ENCODE measurements around the gene FXYD1.
"Not testable (repeated sequence)": the region's sequence is repeated elsewhere in the genome, so short reads cannot be mapped to it uniquely, and the experiment has no call there.

FXYD1 gene

DNA sequence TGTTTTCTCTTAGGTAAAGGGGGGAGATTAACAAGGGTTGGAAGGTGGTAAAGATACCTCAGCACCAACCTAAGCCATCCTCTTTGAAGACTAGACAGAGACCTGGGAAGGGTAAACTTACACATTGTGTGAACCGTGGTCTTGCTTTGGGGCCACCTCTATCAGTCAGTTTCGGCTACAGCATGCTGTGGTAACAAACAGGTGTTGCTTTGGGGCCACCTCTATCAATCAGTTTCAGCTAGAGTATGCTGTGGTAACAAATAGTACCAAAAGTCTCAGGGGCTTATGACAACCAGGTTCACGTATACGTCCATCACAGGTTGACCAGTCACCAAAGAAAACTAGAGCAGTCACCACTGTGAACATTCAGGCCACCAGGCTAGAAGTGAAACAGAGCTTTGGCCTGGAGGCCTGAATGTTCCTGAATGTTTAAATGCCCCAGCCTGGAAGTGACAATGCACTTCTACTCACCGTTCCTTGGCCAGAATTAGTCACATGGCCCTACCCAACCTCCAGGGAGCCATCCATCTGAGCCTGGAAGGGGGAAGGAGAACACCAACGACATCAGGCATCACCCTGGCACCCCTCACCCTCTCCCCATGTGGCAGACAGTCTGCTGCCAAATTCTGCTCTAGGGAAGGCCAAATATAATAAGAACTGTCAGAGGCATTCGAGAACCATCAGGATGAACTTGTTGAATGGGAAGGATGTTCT lies 8.3 kb downstream of the FXYD1 start:
- TF ChIP-seq FOXM1 (IDR thresholded peaks at IDR 0.05; ENCODE audit: borderline replicate concordance): no peak
- TF ChIP-seq, protein P1, sequence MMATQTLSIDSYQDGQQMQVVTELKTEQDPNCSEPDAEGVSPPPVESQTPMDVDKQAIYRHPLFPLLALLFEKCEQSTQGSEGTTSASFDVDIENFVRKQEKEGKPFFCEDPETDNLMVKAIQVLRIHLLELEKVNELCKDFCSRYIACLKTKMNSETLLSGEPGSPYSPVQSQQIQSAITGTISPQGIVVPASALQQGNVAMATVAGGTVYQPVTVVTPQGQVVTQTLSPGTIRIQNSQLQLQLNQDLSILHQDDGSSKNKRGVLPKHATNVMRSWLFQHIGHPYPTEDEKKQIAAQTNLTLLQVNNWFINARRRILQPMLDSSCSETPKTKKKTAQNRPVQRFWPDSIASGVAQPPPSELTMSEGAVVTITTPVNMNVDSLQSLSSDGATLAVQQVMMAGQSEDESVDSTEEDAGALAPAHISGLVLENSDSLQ (IDR thresholded peaks at IDR 0.05): no peak
- no peak for TF ChIP-seq BHLHE40 (IDR thresholded peaks at IDR 0.05; ENCODE audit: borderline replicate concordance)
- no peak for TF ChIP-seq ZNF384 (IDR thresholded peaks at IDR 0.05)
- TF ChIP-seq HDGF (IDR thresholded peaks at IDR 0.05; ENCODE audit: borderline replicate concordance): no peak
- TF ChIP-seq NFRKB (IDR thresholded peaks at IDR 0.05): no peak
- no peak for TF ChIP-seq LEF1 (IDR thresholded peaks at IDR 0.05; ENCODE audit: borderline replicate concordance)
- TF ChIP-seq TARDBP (IDR thresholded peaks at IDR 0.05): no peak
- no peak for TF ChIP-seq SUZ12 (IDR thresholded peaks at IDR 0.05)
- TF ChIP-seq SP1 (IDR thresholded peaks at IDR 0.05): no peak
- TF ChIP-seq ELF4 (IDR thresholded peaks at IDR 0.05): no peak
- CTCF ChIA-PET: no interaction called here
- DNase-seq (ENCODE audit: extremely low spot score): no peak
- POLR2A ChIA-PET: no interaction called here

DNA sequence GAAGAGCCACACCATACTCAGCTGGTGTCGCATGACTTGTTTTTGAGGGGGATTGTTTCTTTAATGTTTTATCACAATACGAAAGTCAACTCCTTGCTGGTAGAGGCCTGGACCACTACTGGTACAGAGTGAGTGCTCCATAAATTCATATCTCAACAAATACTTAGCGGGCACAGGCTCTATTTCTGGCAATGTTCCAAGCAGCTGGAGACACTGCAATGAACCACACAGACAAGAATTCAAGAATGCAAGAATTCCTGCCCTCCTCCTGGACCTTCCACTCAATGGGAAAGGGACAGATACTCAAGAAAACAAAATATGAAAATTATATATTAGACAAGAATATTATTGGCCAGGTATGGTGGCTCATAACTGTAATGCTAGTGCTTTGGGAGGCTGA lies 10.8 kb downstream of the FXYD1 start:
- no peak for DNase-seq (ENCODE audit: extremely low spot score)
- ChIA-PET POLR2A (no interaction called here), CTCF (interaction anchor here (0.7 kb wide), 1 partner anchor 117 kb away, joined by 3 read pairs; no protein-coding TSS in a partner anchor)
- TF ChIP-seq BHLHE40 (IDR thresholded peaks at IDR 0.05; ENCODE audit: borderline replicate concordance) (no peak), ARNT (IDR thresholded peaks at IDR 0.05) (no peak), TARDBP (IDR thresholded peaks at IDR 0.05) (no peak), HDGF (IDR thresholded peaks at IDR 0.05; ENCODE audit: borderline replicate concordance) (no peak), L3MBTL2 (conservative IDR thresholded peaks at IDR 0.05) (no peak), SP1 (IDR thresholded peaks at IDR 0.05) (no peak), FOXK2 (IDR thresholded peaks at IDR 0.05) (no peak), SUZ12 (IDR thresholded peaks at IDR 0.05) (no peak), NFRKB (IDR thresholded peaks at IDR 0.05) (no peak), ELF4 (IDR thresholded peaks at IDR 0.05) (no peak), LEF1 (IDR thresholded peaks at IDR 0.05; ENCODE audit: borderline replicate concordance) (no peak), ZNF384 (IDR thresholded peaks at IDR 0.05) (no peak), FOXA1 (IDR thresholded peaks at IDR 0.05) (no peak)
- TF ChIP-seq, protein P1 (IDR thresholded peaks at IDR 0.05): no peak

DNA sequence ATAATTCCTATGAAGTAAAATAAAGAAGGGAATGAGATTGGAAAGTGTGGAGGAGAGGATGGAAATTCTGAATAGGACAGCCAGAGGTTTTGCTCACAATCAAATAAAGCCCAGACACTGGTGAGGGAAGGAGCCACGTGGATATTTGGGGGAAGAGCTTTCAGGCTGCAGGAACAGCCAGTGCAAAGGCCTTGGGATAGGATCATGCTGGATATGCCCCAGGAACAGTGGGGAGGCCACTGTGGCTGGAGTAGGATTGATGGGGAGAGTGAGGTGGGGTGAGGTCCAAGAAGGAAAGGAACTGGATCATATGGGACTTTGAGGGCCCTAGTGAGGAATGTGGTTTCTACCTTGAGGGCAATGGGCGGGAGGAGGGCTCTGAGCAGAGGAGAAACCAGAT lies 11.8 kb downstream of the FXYD1 start:
- POLR2A ChIA-PET: no interaction called here
- no peak for DNase-seq (ENCODE audit: extremely low spot score)
- no peak for TF ChIP-seq SUZ12 (IDR thresholded peaks at IDR 0.05)
- no peak for TF ChIP-seq ARNT (IDR thresholded peaks at IDR 0.05)
- no peak for TF ChIP-seq NFRKB (IDR thresholded peaks at IDR 0.05)
- TF ChIP-seq HDGF (IDR thresholded peaks at IDR 0.05; ENCODE audit: borderline replicate concordance): no peak
- no peak for TF ChIP-seq ZNF384 (IDR thresholded peaks at IDR 0.05)
- TF ChIP-seq, protein P1 (IDR thresholded peaks at IDR 0.05): no peak
- no peak for TF ChIP-seq FOXA1 (IDR thresholded peaks at IDR 0.05)
- TF ChIP-seq BHLHE40 (IDR thresholded peaks at IDR 0.05; ENCODE audit: borderline replicate concordance): no peak
- no peak for TF ChIP-seq CTBP1 (IDR thresholded peaks at IDR 0.05; ENCODE audit: borderline replicate concordance)
- TF ChIP-seq L3MBTL2 (conservative IDR thresholded peaks at IDR 0.05): no peak
- no peak for TF ChIP-seq TARDBP (IDR thresholded peaks at IDR 0.05)
- TF ChIP-seq FOXM1 (IDR thresholded peaks at IDR 0.05; ENCODE audit: borderline replicate concordance): no peak
- TF ChIP-seq ELF4 (IDR thresholded peaks at IDR 0.05): no peak
- CTCF ChIA-PET: no interaction called here

DNA sequence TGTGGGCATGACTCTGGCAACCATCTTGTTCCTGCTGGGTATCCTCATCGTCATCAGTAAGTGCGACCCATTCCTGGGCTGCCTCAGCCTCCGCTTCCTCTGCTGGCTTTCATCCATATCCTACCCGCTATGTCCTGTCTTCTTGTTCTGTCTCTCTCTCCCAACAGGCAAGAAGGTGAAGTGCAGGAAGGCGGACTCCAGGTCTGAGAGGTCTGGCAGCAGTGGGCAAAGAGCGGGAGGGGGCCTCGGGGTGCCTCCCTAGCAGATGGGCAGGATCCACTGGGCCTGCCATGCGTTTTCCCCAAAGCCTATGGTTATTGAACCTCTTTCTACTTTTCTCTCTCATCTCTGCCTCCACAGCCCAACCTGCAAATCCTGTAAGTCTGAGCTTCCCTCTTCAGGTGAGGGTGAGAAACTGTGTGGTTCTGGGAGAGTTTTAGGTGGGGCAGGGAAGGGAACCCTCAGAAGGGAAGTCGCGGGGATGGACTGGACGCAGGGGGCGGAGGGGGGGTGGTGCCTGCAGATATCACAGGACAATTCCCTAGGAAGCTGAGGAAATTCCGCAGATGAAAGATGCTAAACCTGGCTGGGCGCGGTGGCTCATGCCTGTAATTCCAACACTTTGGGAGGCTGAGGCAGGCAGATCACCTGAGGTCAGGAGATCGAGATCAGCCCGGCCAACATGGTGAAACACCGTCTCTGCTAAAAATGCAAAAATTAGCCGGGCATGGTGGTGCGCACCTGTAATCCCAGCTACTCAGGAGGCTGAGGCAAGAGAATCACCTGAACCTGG lies 12.8 kb downstream of the FXYD1 start:
- TF ChIP-seq FOXA1 (IDR thresholded peaks at IDR 0.05) (no peak), FOXK2 (IDR thresholded peaks at IDR 0.05) (no peak), LEF1 (IDR thresholded peaks at IDR 0.05; ENCODE audit: borderline replicate concordance) (no peak), ZNF384 (IDR thresholded peaks at IDR 0.05) (no peak), SP1 (IDR thresholded peaks at IDR 0.05) (no peak), NFRKB (IDR thresholded peaks at IDR 0.05) (no peak), BHLHE40 (IDR thresholded peaks at IDR 0.05; ENCODE audit: borderline replicate concordance) (no peak), ELF4 (IDR thresholded peaks at IDR 0.05) (no peak), SUZ12 (IDR thresholded peaks at IDR 0.05) (no peak), HDGF (IDR thresholded peaks at IDR 0.05; ENCODE audit: borderline replicate concordance) (no peak), TARDBP (IDR thresholded peaks at IDR 0.05) (no peak), CTBP1 (IDR thresholded peaks at IDR 0.05; ENCODE audit: borderline replicate concordance) (no peak), ARNT (IDR thresholded peaks at IDR 0.05) (no peak), L3MBTL2 (conservative IDR thresholded peaks at IDR 0.05) (no peak), FOXM1 (IDR thresholded peaks at IDR 0.05; ENCODE audit: borderline replicate concordance) (no peak)
- TF ChIP-seq, protein P1 (IDR thresholded peaks at IDR 0.05): no peak
- DNase-seq (ENCODE audit: extremely low spot score): no peak
- ChIA-PET POLR2A (interaction anchor here (1.1 kb wide), 1 partner anchor 9 kb away, joined by 3 read pairs; no protein-coding TSS in a partner anchor), CTCF (no interaction called here)

DNA sequence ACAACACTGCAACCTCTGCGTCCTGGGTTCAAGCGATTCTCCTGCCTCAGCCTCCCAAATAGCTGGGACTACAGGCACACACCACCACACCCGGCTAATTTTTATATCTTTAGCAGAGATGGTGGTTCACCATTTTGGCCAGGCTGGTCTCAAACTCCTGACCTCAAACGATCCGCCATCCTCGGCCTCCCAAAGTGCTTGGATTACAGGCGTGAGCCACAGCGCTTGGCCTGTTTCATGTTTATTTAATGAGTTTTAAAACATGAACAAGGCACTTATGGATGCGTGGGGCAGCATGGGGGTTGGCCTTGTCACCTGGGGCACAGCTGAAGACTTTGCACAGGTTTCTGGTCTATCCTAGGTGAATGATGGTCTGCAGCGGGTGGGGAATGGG lies 14.5 kb downstream of the FXYD1 start:
- DNase-seq (ENCODE audit: extremely low spot score); POLR2A ChIA-PET: not testable (repeated sequence)
- CTCF ChIA-PET: interaction anchor here (2.0 kb wide), 1 partner anchor 11 kb away, joined by 7 read pairs; no protein-coding TSS in a partner anchor
